Panc1 (cell line): ENCODE data around the gene WRNIP1. TPM values are rescaled to one million over a fixed set of nuclear protein-coding genes. Genes with fewer than 3 reads are reported as not detected.

Experiments used
- ATAC-seq: fragments of 200-7000 bp; cut with Tn5 transposase; 2 replicates; pipeline ENCODE4 v1.9.1; 2020; ENCODE audit warnings: mild to moderate bottlenecking, moderate library complexity
- BruUV-seq: library from RNA; stranded (reverse); fragments of 400-500 nt; replicated peaks from 2 replicates; lab custom pipeline; 2021; lab: Mats Ljungman, UMichigan
- CTCF ChIA-PET: fragments of 300-600 bp; sonication (Branson Sonifier 250); formaldehyde crosslinking; loops from one replicate; lab custom pipeline; 2022; ENCODE audit warnings: antibody characterized with exemption; lab: Charles Lee
- POLR2A ChIA-PET: fragments of 300-600 bp; sonication (Branson Sonifier 250); formaldehyde crosslinking; loops from one replicate; lab custom pipeline; 2022; ENCODE audit warnings: antibody characterized with exemption; lab: Charles Lee
- DNase-seq: peaks from one replicate; pipeline ENCODE4 v3.0.0-alpha.2; 2010; ENCODE audit warnings: low read depth, low spot score
- H3K27ac ChIP-seq: 2 replicates; pipeline ENCODE4 v1.5.1; 2011; ENCODE audit warnings: mild to moderate bottlenecking, low read length, inconsistent platforms
- H3K27me3 ChIP-seq: fragments of 200-500 bp; sonication (Bioruptor generic); 2 replicates; pipeline ENCODE4 v1.6.0; 2014; ENCODE audit warnings: low read length, inconsistent platforms; ENCODE audit not compliant: control insufficient read depth, insufficient read depth
- H3K36me3 ChIP-seq: fragments of 200-500 bp; sonication (Bioruptor generic); 2 replicates; pipeline ENCODE4 v1.5.1; 2014; ENCODE audit warnings: inconsistent platforms, mild to moderate bottlenecking, low read length, moderate library complexity; ENCODE audit not compliant: control insufficient read depth, insufficient read depth
- H3K4me1 ChIP-seq: 2 replicates; pipeline ENCODE4 v1.5.1; 2011; ENCODE audit warnings: inconsistent platforms, mild to moderate bottlenecking, low read length, moderate library complexity; ENCODE audit not compliant: control insufficient read depth, insufficient read depth
- H3K4me3 ChIP-seq, 2 experiments: 2 replicates each; pipeline ENCODE4 v1.5.1; 2011 to 2012; ENCODE audit warnings: low read depth in 2 of 2, low read length in 2 of 2, mild to moderate bottlenecking in 2 of 2, inconsistent platforms in 1 of 2, moderate library complexity in 1 of 2
- H3K9me3 ChIP-seq: fragments of 200-500 bp; sonication (Bioruptor generic); 2 replicates; pipeline ENCODE4 v1.5.1; 2014; ENCODE audit warnings: low read depth, mild to moderate bottlenecking, inconsistent platforms, low read length, moderate library complexity; ENCODE audit not compliant: control insufficient read depth, insufficient read depth
- POLR2AphosphoS5 ChIP-seq: IDR thresholded peaks from 2 replicates; pipeline ENCODE4 v1.6.1; 2012; ENCODE audit warnings: mild to moderate bottlenecking, low read depth, low read length, moderate library complexity
- REST ChIP-seq, 2 experiments: IDR thresholded peaks; 2 replicates each; pipeline ENCODE4 v1.6.1; 2011 to 2012; ENCODE audit warnings: low read depth in 2 of 2, control low read depth in 1 of 2, low read length in 1 of 2, mild to moderate bottlenecking in 1 of 2, moderate library complexity in 1 of 2; ENCODE audit not compliant: insufficient read depth in 1 of 2
- SIN3A ChIP-seq: IDR thresholded peaks from 2 replicates; pipeline ENCODE4 v1.6.1; 2012; ENCODE audit warnings: low read depth, mild to moderate bottlenecking, low read length, moderate library complexity, borderline replicate concordance; ENCODE audit not compliant: insufficient read depth
- TCF7L2 ChIP-seq: IDR thresholded peaks from 2 replicates; pipeline ENCODE4 v1.6.1; 2011; ENCODE audit warnings: mild to moderate bottlenecking, low read depth, low read length, inconsistent platforms
- in situ Hi-C: cut with HindIII; loops from 2 replicates; pipeline ENCODE4 v1.10.0; 2016; ENCODE audit warnings: low sequenced_read_pairs, low pct_unique_long_range_greater_than_20kb
- intact Hi-C: fragments of 100-400 bp; cut with micrococcal nuclease; formaldehyde crosslinking; loops from one replicate; pipeline ENCODE4 v1.10.0; 2022; ENCODE audit not compliant: unreplicated experiment
- total RNA-seq: library from RNA; stranded (reverse); gene quantifications from one replicate; pipeline ENCODE4 v1.2.1, GENCODE V29; 2021; ENCODE audit not compliant: unreplicated experiment
- TF ChIP-seq, protein P1 (sequence below): fragments of 450-650 bp; IDR thresholded peaks from 2 replicates; pipeline ENCODE4 v1.5.1; 2017; ENCODE audit warnings: mild to moderate bottlenecking

The WRNIP1 gene
- total RNA-seq, 1 experiment from 2014 or later = 69.1 TPM

DNA sequence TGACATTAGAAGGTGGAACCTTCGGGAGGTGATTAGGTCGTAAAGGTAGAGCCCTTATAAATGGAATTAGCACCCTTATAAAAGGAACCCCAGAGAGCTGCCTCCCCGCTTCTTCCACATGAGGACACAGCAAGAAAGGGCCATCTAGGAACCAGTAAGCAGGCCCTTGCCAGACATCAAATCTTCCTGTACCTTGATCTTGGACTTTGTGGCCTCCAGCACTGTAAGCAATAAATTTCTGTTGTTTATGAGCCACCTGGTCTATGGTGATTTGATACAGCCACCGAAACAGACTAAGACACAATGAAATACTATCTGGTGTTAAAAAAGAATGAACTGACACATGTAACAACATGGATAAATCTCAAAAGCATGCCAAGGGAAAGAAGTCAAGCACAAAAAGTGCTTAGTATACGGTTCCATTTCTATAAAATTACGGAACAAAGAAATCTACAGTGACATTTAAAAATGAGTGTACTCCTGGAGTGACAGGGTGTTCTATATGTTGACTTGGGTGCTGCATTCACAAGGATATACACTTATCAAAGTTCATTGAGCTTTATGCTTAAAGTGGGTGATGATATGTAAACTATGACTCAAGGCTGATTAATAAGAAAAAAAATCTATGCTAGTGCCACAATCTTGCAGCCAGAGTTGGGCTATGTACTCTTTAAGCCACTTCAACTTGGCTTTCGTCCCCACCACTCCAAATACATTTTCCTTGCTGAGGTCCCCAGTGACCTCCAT lies 58.1 kb downstream of the WRNIP1 start:
- Histone ChIP-seq H3K36me3 (no peaks in the 10 kb centered on the region), H3K27me3 (no peaks in the 10 kb centered on the region), H3K9me3 (no peaks in the 10 kb centered on the region), H3K27ac (no peak overlapping the region), H3K4me3 (no peak overlapping the region), H3K4me1 (peaks cover 6% of the 10 kb centered on the region; the same call in 1 of the 2 replicates)
- intact Hi-C loops (no loop called here), in situ Hi-C loops (no loop called here)
- DNase-seq (no peak), ATAC-seq (no peak)
- no TSS peak for BruUV-seq
- TF ChIP-seq REST (IDR thresholded peaks at IDR 0.05; ENCODE audit: insufficient read depth in 1 of 2, low read depth in 2 of 2, low read length in 1 of 2) (no peak), POLR2AphosphoS5 (no peak), TCF7L2 (no peak), SIN3A (no peak)
- TF ChIP-seq, protein P1, sequence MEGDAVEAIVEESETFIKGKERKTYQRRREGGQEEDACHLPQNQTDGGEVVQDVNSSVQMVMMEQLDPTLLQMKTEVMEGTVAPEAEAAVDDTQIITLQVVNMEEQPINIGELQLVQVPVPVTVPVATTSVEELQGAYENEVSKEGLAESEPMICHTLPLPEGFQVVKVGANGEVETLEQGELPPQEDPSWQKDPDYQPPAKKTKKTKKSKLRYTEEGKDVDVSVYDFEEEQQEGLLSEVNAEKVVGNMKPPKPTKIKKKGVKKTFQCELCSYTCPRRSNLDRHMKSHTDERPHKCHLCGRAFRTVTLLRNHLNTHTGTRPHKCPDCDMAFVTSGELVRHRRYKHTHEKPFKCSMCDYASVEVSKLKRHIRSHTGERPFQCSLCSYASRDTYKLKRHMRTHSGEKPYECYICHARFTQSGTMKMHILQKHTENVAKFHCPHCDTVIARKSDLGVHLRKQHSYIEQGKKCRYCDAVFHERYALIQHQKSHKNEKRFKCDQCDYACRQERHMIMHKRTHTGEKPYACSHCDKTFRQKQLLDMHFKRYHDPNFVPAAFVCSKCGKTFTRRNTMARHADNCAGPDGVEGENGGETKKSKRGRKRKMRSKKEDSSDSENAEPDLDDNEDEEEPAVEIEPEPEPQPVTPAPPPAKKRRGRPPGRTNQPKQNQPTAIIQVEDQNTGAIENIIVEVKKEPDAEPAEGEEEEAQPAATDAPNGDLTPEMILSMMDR = no peak
- POLR2A ChIA-PET = no interaction called here
- CTCF ChIA-PET = no interaction called here

- Histone ChIP-seq H3K4me1 (no peaks in the 10 kb centered on the region), H3K27ac (no peak overlapping the region), H3K27me3 (no peaks in the 10 kb centered on the region), H3K9me3 (no peaks in the 10 kb centered on the region), H3K36me3 (no peaks in the 10 kb centered on the region), H3K4me3 (no peak overlapping the region)
- no peak for DNase-seq
- no peak for ATAC-seq
- intact Hi-C loops = no loop called here
- in situ Hi-C loops = no loop called here
- BruUV-seq = no TSS peak
- TF ChIP-seq POLR2AphosphoS5 (no peak), SIN3A (no peak), TCF7L2 (no peak), REST (IDR thresholded peaks at IDR 0.05; ENCODE audit: insufficient read depth in 1 of 2, low read depth in 2 of 2, low read length in 1 of 2) (no peak)
- TF ChIP-seq, protein P1 = no peak
- CTCF ChIA-PET = no interaction called here
- POLR2A ChIA-PET = no interaction called here
Measured at GRCh38 chr6:2826131-2826530, 60.9 kb downstream of the WRNIP1 start.
